Measurements from ENCODE around the gene NR4A1. TPM values are rescaled to one million over a fixed set of nuclear protein-coding genes. Genes with fewer than 3 reads are reported as not detected.

The NR4A1 gene
- total and polyA plus RNA-seq, 10 of the 15 experiments (the other 5 are each of a cell fraction or from before 2014, with no cell fraction given) = 0.05 to 7.9 (median 2.2) TPM; not detected in 1

DNA sequence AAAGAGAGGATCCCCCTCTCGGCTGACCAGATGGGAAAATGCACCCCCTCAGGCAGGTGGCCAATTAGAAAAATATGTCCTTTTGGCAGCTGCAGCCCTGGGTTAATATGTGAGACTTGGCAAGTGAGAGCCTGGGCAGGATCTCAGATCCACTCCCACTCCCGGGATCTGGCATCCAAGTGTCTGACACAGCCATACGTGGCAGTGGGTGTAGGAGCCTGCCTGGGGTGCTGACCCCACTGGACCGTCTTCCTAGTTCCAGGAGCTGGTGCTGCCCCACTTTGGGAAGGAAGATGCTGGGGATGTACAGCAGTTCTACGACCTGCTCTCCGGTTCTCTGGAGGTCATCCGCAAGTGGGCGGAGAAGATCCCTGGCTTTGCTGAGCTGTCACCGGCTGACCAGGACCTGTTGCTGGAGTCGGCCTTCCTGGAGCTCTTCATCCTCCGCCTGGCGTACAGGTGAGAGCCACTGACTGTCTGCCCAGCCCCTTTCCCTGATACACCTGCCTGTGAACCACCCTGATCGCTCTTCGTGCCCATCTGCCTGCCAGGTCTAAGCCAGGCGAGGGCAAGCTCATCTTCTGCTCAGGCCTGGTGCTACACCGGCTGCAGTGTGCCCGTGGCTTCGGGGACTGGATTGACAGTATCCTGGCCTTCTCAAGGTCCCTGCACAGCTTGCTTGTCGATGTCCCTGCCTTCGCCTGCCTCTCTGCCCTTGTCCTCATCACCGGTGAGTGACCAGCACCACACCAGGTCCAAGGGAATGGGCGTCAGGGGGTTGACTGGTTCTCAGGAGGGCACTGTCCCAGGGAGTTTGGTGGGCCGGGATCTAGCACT is 5.8 kb downstream of the NR4A1 start (continued):
- TF ChIP-seq E2F4 (IDR thresholded peaks at IDR 0.05; ENCODE audit: low read depth, low read length) (no peak), CREB1 (IDR thresholded peaks at IDR 0.05; ENCODE audit: low read depth) (no peak), SRF (IDR thresholded peaks at IDR 0.05; ENCODE audit: low read depth in 2 of 2, low read length in 2 of 2) (no peak)

DNA sequence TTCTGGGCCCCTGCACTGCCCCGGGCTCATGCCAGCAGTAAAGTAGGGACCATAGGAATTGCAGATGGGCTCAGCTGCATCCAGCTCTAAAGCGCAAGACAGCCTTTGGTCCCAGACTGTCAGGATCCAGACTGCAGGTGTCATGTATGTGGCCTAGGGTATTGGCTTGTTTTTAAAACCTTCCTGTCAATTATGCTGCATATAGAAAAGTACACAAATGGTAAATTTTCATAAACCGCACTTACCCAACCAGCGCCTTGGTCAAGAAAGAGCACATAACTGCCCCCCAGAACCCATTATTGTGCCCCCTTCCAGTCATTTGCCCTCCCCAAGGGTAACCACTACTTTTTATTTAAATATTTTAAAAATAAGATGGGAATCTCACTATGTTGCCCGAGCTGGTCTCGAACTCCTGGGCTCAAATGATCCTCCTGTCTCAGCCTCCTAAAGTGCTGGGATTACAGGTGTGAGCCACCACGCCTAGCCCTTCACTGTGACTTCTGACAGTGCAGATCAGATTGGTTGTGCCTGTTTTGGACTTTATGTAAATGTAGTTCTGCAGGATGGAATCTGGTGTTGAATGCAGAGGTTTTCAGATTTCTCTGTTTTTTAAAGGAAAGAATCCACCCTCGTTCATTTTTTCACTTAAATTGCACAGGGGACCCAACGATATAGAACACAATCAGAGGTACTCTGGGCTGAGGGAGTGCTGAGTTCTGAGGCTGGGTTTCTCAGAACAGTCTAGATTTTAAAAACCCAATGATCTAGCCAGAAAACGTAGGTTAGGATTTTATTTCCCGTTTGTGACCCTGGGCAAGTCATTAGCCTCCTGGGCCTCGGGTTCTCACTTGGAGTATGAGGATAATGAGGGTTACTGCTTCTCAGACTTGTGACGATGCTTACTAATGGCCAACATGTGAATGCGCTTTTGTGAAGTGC is 6.7 kb downstream of the NR4A1 start:
- CTCF ChIA-PET = interaction anchor here (0.7 to 1.5 kb wide), 5 partner anchors 14 to 63 kb away, joined by 3 to 7 read pairs (median 4); no protein-coding TSS in a partner anchor
- intact Hi-C loops (cut with micrococcal nuclease; ENCODE audit: unreplicated experiment) (no loop called here), in situ Hi-C loops (cut with MboI) (no loop called here)
- SMC1A ChIA-PET (ENCODE audit: uncharacterized antibody, unreplicated experiment) = interaction anchor here (0.8 kb wide), 1 partner anchor 24 kb away, joined by 3 read pairs; no protein-coding TSS in a partner anchor
- H3K27me3 ChIP-seq (replicated peaks in 1 of 2; ENCODE audit: control insufficient read depth in 2 of 2, insufficient read depth in 2 of 2, low read length in 1 of 2) = no peaks in the 10 kb centered on the region
- H3K79me2 ChIP-seq (ENCODE audit: control insufficient read depth, insufficient read depth, low read length) = no peaks in the 10 kb centered on the region
- H3K4me2 ChIP-seq (ENCODE audit: control insufficient read depth, insufficient read depth) = no peak overlapping the region
- no peaks in the 10 kb centered on the region; a peak in 1 of 4 replicates for H3K36me3 ChIP-seq (ENCODE audit: control insufficient read depth in 2 of 2, insufficient read depth in 2 of 2, low read length in 1 of 2)
- H3K9ac ChIP-seq (ENCODE audit: control insufficient read depth, insufficient read depth, low read length) = no peak overlapping the region
- H3K4me3 ChIP-seq = no peak overlapping the region
- POLR2A ChIA-PET = no interaction called here
- RAD21 ChIA-PET (ENCODE audit: unreplicated experiment) = interaction anchor here (1.5 kb wide), 1 partner anchor 24 kb away, joined by 3 read pairs; no protein-coding TSS in a partner anchor
- no peak overlapping the region for H2AFZ ChIP-seq (ENCODE audit: control insufficient read depth, low read depth, low read length)
- TF ChIP-seq SUPT20H (IDR thresholded peaks at IDR 0.05; ENCODE audit: borderline replicate concordance, control insufficient read depth, low read depth, low read length) = no peak
- peak; percentile 6; the same call in 1 of the 2 replicates for TF ChIP-seq POLR2AphosphoS5 (IDR thresholded peaks at IDR 0.05; ENCODE audit: low read length)
- TF ChIP-seq, protein P1, sequence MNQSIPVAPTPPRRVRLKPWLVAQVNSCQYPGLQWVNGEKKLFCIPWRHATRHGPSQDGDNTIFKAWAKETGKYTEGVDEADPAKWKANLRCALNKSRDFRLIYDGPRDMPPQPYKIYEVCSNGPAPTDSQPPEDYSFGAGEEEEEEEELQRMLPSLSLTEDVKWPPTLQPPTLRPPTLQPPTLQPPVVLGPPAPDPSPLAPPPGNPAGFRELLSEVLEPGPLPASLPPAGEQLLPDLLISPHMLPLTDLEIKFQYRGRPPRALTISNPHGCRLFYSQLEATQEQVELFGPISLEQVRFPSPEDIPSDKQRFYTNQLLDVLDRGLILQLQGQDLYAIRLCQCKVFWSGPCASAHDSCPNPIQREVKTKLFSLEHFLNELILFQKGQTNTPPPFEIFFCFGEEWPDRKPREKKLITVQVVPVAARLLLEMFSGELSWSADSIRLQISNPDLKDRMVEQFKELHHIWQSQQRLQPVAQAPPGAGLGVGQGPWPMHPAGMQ (IDR thresholded peaks at IDR 0.05; ENCODE audit: borderline replicate concordance) = no peak
- TSS peak; percentile 17 for BruUV-seq (replicated peaks)
- H4K20me1 ChIP-seq (ENCODE audit: control insufficient read depth, insufficient read depth) = no peaks in the 10 kb centered on the region
- 59% methylated on average over 14 of the region's 14 CpGs for WGBS (ENCODE audit: insufficient coverage, insufficient replicate concordance, low lambda C conversion rate, missing lambda C conversion rate)
- no peak for ATAC-seq
- no peaks in the 10 kb centered on the region for H3K9me3 ChIP-seq (replicated peaks; ENCODE audit: control insufficient read depth, insufficient read depth, low read length)
- no peak for FAIRE-seq
- H3K4me1 ChIP-seq (ENCODE audit: control insufficient read depth, insufficient read depth, low read length) = no peaks in the 10 kb centered on the region
- no peak for DNase-seq (ENCODE audit: low read depth, low spot score)
- H3K27ac ChIP-seq (ENCODE audit: control insufficient read depth, insufficient read depth) = no peak overlapping the region
